DMS153 treated with DMSO at 0.1 percent for 48 hours (cell line): ENCODE results near the gene NME7.
A peak's percentile ranks its signal among the peaks of the same experiment; 100 is the strongest.
"Not testable (repeated sequence)": the region's sequence is repeated elsewhere in the genome, so short reads cannot be mapped to it uniquely, and the experiment has no call there.

Source experiments
- DNase-seq: peaks from one replicate; lab custom pipeline; 2025; ENCODE audit not compliant: unreplicated experiment; lab: John Stamatoyannopoulos, UW

NME7 gene

DNA sequence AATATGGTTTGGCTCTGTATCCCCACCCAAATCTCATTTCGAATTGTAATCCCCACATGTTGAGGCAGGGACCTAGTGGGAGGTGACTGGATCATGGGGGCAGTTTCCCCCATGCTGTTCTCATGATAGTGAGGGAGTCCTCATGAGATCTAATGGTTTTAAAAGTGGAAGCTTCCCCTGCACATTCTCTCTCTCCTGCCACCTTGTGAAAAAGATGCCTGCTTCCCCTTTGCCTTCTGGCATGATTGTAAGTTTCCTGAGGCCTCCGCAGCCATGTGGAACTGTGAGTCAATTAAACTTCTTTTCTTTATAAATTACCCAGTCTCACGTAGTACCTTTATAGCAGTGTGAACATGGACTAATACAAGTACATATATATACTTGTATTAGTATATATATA is 25.5 kb downstream of the NME7 start:
- not testable (repeated sequence) for DNase-seq

DNA sequence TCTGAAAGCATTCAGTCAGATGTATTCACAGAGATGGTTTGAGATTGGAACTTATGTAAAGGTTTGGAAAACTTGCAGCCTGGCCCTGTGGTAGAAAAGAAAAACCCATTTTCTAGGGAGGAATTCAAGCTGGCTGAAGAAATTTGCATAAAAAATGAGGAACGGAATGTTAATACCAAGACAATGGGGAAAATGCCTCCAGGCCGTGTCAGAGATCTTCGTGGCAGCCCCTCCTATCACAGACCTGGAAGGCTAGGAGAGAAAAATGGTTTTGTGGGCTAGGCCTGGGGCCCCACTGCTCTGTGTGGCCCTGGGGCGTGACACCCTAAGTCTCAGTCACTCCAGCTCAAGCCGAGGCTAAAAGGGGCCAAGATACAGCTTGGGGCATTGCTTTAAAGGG is 26.7 kb downstream of the NME7 start:
- no peak for DNase-seq

DNA sequence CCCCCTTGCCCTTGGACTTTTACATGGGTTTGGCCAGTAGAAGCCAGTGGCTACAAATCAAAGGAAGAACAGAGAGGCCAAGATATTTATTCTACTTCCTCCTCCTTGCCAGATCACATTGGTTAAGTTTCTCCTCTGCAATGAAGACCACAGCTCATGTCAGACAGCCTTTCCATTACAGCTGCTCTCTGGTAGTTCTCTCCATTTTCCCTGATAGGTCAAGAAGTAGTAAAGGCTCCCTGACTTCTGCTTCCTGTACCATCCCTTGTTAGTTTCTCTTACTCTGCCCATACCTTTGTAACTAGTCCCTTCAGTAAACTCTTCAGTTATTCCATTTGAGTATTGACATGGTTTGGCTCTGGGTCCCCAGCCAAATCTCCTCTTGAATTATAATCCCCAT is 27.8 kb downstream of the NME7 start:
- no peak for DNase-seq

DNA sequence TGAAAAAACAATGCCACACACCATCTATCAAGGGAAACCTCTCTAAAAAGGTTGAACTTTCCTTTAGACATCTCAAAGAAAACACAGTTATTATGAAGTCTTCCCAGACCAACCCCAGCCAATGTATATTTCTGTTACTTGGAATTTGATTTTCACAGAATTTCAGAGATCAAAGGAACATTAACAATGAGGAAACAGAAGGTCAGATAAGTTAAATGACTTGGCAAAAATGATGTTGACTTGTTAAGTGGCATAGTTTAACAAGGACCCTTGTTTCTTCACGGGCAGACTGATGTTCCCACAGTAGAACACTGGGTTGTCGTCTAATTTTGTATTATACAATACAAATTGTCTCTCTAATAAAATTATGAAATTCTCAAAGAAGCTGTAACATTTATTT is 29.0 kb downstream of the NME7 start:
- no peak for DNase-seq

DNA sequence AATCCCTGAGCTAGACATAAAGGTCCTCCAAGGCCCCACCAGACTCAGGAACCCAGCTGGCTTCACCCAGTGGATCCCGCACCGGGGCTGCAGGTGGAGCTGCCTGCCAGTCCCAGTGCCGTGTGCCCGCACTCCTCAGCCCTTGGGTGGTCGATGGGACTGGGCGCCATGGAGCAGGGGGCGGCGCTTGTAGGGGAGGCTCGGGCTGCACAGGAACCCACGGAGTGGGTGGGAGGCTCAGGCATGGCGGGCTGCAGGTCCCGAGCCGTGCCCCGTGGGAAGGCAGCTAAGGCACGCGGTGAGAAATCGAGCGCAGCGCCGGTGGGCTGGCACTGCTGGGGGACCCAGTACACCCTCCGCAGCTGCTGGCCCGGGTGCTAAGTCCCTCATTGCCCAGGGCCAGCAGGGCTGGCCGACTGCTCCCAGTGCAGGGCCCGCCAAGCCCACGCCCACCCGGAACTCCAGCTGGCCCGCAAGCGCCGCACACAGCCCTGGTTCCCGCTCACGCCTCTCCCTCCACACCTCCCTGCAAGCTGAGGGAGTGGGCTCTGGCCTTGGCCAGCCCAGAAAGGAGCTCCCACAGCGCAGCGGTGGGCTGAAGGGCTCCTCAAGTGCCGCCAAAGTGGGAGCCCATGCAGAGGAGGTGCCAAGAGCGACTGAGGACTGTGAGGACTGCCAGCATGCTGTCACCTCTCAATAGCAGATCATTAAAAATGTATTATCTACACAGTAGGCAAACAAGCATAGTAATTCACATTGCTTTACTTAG is 30.5 kb downstream of the NME7 start:
- DNase-seq, result not testable (repeated sequence)

DNA sequence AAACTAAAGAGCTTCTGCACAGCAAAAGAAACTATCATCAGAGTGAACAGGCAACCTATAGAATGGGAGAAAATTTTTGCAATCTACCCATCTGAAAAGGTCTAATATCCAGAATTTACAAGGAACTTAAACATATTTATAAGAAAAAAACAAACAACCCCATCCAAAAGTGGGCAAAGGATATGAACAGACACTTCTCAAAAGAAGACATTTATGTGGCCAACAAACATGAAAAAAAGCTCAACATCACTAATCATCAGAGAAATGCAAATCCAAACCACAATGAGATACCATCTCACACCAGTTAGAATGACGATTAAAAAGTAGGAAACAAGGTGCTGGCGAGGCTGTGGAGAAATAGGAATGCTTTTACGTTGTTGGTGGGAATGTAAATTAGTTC is 32.9 kb downstream of the NME7 start:
- not testable (repeated sequence) for DNase-seq

DNA sequence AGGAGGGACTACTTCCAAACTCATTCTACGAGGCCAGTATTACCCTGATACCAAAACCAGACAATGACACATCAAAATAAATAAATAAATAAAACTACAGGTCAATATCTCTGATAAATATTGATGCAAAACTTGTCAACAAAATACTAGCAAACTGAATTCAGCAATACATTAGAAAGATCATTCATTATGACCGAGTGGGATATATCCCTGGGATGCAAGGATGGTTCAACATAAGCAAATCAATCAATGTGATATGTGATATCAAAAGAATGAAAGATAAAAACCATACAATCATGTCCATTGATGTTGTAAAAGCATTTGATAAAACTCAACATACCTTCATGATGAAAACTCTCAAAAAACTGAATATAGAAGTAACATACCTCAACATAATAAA is 36.7 kb downstream of the NME7 start:
- no peak for DNase-seq

DNA sequence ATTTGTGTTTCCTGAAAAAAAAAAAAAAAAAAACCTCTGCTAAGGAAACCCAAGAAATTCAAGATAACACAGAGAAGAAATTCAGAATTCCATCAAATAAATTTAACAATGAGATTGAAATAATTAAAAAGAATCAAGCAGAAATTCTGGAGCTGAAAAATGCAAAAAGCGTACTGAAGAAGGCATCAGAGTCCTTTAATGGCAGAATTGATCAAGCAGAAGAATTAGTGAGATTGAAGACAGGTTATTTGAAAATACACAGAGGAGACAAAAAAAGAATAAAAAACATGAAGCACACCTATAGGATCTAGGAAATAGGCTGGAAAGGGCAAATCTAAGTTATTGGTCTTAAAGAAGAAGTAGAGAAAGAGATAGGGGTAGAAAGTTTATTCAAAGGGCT is 38.2 kb downstream of the NME7 start:
- no peak for DNase-seq

DNA sequence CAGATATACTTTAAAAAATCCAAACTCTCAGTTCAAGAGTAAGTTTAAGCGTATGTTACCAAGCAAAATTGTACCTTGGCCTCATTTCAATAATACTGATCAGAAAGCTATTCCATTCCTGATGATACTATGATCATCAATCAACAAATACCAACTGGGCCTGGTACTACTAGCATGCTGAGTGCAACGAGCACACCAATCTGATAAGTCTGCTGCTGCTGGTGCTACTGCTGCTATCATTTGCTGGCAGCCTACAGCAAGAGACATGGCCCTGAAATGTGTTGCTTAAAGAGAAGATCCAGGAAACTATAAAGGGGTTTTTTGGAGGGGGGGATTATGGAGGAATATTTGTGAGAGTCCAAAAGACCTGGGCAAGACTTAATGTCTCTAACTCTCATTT is 39.7 kb downstream of the NME7 start:
- no peak for DNase-seq

DNA sequence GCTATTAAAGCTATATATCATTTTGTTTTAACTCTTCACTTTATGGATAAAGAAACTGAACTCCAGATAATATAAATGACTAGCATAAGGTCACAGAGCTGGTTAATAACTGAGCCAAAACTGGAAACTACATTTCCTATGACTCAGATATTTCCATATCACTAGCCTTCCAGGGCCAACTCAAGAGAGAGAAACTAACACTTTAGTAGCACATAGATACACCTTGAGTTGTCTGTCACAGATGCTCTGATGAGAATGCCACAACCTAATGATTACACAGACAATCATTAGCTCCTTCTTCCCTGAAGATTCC is 40.7 kb downstream of the NME7 start:
- DNase-seq, result no peak

DNA sequence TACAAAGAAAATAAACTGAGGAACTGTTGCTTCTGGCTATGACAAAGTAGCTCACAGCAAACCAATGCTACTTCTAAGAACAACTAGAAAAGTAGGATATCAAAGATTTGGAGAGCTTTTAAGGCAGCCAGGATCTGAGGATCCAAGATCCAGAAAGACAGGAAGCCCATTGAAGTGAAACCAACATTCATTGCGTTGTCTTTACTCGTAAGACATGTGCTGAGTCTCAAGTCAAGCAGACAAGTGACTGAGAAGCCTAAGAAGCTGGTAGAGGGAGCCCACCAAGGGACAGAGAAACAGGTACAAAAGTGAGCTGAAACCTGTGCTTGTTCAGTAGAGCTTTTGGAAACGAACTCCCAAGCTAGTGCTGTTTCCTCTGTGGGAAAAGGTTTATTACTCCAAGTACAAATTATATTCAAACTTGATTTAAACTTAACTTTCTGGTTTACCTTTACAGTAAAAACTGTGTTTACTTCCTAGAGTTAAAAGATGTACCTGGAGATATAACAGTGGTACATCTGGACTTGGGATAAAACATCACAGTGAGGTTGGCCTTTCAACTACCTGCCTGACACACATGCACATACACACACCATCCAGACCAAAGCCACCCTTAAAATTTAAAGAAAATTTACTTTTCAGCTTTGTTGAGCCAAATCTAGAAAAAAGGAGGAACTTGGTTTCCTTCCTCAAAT is 41.2 kb downstream of the NME7 start:
- no peak for DNase-seq

DNA sequence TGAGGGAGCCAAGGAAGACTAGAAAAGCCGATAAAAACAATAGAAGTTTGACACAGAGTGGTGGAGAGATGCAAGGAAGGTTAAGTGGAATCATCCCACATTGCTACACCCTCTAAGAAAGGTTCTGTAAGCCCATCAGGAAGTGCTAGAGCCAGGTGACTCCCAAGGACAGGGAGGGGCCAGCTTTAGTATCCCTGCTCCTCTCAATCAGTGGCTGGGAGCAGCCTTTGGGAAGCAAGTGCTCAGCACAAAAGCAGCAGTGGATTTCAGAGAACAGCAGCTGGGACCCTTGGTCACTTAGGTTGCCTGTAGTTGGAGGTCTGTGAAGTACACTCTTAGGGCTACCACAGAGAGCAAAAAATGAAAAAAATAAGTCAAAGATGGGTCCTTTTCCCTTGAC is 42.5 kb downstream of the NME7 start:
- DNase-seq, result no peak

DNA sequence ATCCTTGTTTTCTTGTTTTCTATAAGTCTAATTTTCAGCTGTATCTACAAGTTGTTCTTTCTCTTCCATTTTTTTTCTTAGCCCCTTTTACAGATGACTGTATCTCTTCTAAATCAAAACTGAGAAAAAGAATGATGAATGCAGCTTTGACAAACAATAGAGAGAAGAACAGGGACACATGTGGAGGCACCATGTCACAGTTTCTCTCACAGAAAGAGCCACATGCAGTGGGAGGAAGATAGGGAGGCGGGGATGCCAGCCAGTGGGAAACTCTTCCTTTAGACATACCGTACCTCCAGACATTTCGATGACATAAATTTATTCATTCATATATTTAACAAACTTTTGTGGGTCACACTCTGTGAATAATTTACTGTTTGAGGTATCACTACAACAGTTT is 45.5 kb downstream of the NME7 start:
- DNase-seq, result no peak

DNA sequence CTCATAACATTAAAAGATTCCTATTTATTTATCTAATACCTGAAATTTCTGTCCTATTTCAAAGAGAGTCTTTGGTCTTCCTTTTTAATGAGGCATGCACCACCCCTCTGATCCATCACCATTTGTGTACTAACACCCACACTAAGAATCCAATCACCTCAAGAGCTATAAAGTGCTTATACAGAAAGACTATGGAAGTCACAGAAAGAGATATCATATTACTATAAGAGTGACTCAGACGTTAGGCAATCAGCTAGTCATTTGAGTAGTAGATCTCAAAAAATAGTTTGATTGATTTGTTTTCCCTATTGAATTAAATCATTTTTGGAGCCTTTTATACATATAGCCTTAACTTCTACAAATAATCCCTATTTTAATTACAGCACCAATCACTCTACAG is 46.1 kb downstream of the NME7 start:
- DNase-seq, result no peak

DNA sequence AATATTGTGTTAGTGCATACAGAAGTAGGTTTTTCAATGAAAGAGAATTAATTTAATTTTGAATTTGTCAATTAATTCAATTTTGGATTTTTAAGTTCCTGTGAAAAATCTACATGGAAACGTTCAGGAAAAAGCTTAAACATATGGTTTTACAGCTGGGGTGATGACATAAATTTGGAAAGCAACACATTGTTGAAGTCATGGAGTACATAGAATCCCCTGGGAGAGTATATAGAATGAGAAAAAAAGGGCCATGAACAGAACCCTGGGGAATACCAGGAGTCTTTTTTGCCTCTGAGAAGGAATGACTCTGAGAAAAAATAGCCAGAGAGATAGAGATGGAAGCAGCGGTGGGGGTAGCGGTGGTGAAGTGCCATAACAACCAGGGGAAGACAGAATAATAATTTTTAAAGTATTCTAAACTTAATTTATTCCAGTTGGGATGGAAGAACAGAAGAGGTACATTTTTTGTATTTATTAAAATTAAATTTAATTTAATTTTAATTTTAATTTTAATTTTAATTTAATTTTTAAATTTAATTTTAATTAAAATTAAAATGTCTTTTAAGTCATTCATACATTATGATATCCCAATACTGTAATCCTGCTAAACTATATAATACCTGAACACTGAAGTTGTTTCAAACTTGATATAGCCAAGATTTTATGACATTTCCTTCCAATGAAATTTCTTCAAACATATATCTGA is 48.9 kb downstream of the NME7 start:
- no peak for DNase-seq

DNA sequence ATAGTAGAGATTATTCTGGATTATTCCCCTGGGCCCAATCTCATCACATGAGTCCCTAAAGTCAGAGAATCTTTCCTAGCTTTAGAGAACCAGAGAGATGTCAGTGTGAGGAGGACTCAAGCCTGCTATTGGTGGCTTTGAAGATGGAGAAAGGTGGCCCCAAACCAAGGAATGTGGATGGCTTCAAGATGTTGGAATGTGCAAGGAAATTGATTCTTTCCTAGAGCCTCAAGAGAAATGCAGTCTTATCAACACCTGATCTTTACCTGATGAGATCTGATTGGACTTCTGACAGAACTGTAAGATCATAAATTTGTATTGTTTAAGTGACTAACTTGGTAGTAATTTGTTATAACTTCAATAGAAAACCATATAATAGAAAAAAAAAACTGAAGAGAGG is 51.0 kb downstream of the NME7 start:
- DNase-seq, result no peak

DNA sequence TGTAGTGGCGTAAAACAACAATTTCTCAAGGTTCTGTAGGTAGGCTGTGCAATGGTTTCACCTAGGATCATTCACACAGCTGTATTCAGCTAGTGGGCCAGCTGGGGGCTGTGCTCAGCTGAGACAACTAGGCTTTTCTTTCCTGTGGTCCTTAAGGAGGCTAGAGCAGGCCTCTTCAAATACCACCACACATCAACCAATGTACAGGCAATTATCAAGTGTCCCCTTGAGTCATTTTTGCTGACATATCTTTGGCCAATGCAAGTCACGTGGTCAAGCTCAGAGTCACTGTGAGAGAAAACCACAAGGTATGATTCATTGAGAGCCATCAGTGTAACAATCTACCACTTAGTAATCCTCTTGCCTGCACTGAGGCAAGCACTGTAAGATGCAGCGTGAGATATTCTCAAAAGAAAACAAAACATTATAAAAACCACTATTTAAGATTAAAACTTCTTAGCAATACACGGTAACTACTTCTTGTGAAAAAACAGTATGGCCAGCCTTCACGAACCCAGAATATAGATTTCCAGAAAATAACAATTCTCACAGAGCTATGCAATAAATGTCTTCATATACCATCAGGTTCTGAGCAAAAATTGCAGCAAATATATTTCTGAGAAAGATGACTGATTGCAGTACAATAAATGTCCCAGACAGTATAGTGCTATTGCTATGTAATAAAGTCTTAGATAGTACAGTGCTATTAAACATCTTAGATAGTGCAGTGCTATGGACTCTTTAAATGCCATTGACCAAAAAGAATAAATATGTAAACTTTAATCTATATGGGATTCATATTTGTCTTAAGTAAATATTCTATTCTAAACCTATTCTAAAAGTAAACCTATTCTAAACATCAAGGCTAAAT is 55.3 kb downstream of the NME7 start:
- DNase-seq, result no peak

DNA sequence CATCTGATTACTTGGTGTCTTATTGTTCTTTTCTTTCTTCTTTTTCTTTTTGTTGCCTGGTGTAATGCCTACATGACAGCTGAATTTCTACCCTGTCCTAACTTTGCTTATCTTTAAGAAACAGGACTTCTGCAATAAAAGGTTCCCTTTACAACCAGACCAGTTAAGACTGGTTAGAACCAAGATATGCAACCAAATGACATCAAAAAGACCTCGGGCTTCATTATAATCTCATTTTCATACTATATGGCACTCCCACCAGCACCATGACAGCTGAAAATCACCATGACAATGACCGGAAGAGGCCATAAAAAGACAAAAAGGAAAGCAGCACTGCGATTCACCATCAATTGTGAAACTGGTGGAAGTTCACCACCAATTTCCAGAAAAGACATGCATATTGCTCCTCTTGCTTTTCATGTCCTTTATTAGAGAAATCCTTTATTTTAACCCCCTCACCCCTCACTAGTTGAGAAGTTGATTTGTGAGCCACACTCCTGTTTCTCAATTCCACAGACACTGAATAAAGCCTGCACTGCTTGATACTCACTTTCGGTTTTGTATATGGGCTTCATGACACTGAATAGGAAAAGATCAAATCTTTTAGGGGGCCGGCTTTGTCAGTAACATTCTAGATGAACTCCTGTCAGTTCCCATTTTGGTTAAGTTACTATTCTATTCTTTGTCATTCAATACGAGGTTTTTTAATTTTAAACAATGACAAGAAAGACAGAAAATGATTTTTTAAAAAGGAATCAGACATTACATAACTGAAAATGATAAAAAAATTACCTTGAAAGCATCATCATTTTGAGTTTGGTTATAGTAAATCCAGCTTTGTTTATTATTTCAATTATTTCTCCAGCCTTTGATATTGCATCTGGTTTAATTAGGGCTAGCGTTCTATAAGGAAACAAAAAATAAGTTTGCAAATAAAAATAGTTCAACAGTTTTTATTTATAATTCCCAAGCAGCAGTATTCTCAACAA is 58.1 kb downstream of the NME7 start:
- DNase-seq, result no peak

DNA sequence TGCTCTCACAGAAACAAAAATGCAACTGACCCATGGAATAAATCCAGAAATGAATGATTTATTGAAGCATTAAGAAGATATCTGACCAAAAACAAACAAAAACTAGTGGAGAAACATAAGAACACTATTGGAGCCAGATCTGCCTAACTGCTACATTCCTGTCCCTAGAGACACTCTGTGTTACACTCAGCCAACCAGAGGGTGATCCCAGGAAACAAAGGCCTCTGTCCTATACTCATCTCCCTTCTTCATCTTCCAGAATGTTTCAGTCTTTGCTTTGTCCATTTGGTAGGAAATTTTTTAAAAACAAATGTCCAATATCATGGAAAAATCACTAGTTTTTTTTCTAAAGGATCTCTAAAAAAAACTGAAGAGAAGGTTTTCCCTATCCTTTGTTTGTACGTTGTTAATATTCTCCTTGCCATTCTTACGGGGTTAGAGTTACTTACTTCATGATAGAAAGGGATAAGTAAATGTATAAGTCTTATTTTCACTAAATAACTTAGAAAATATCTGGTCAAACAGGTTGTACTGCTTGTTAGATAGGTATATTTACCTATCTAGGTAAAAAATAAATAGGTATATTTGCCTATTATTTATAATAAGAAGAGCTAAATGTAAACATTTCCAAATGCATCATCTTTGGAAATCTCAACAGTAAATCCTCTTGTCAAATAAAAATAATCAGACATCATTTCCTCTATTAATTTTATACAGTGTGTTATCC is 59.1 kb downstream of the NME7 start:
- no peak for DNase-seq

DNA sequence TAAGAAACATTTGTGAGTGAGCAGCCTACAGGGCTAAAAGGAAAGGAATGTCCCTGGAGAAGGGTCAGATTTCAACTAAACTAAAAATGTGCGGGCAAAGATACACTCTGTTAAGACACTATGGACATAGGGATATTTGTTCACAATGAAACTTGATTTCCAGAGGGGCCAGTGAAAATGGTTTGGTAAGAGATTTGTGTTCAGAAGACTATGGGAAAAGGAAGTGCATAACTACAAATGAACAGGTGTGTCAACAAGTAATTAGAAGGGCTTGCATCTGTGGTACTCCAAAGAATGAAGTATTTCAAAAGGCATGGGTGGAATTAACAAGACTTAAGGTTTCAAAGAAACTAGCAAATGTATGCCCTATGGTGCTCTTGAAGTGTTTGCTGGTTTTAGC is 60.4 kb downstream of the NME7 start:
- DNase-seq, result peak; percentile 20
